CD1c-positive myeloid dendritic cell (primary cell): ENCODE data around the gene DUSP1.

Source experiments
- DNase-seq: peaks from one replicate; pipeline ENCODE4 v3.0.0-alpha.2; 2016; ENCODE audit errors: extremely low spot score

Gene DUSP1

GRCh38 chr5:172777881-172778814, 7.2 kb upstream of the DUSP1 start:
- peak; percentile 67 for DNase-seq

GRCh38 chr5:172776235-172776594, 5.2 kb upstream of the DUSP1 start:
- peak; percentile 34 for DNase-seq

GRCh38 chr5:172775326-172776234, 4.6 kb upstream of the DUSP1 start:
- peak; percentile 92 for DNase-seq

GRCh38 chr5:172774561-172775315, 3.7 kb upstream of the DUSP1 start:
- no peak for DNase-seq

GRCh38 chr5:172773481-172774469, 2.8 kb upstream of the DUSP1 start:
- peak; percentile 82 for DNase-seq

- DNase-seq, result peak; percentile 99
Measured at GRCh38 chr5:172772112-172772906, 1.3 kb upstream of the DUSP1 start.

GRCh38 chr5:172771439-172772111, 580 bp upstream of the DUSP1 start:
- no peak for DNase-seq

GRCh38 chr5:172770374-172770674, 671 bp downstream of the DUSP1 start:
- no peak for DNase-seq

- DNase-seq, result peak; percentile 68
Measured at GRCh38 chr5:172769616-172770373, 1.2 kb downstream of the DUSP1 start.

- DNase-seq, result peak; percentile 56
Measured at GRCh38 chr5:172769342-172769615, 1.7 kb downstream of the DUSP1 start.

- peak; percentile 67 for DNase-seq
Measured at GRCh38 chr5:172768573-172769341, 2.2 kb downstream of the DUSP1 start.

- no peak for DNase-seq
Measured at GRCh38 chr5:172768098-172768572, 2.9 kb downstream of the DUSP1 start.

- DNase-seq, result peak; percentile 72
Measured at GRCh38 chr5:172766287-172767108, 4.5 kb downstream of the DUSP1 start.

- no peak for DNase-seq
Measured at GRCh38 chr5:172765766-172766286, 5.2 kb downstream of the DUSP1 start.

- DNase-seq, result peak; percentile 100
Measured at GRCh38 chr5:172764861-172765765, 5.9 kb downstream of the DUSP1 start.

GRCh38 chr5:172763120-172763464, 7.9 kb downstream of the DUSP1 start:
- no peak for DNase-seq
